A549 (cell line): ENCODE data around the gene EPB41L1.

Source experiments
- CHD2 ChIP-seq: fragments of 150-350 bp; IDR thresholded peaks from 2 replicates; pipeline ENCODE4 v1.6.1; 2014; ENCODE audit warnings: low read length; ENCODE audit not compliant: partially characterized antibody
- CTCF ChIP-seq: fragments of >200 bp; sonication (Bioruptor Twin); formaldehyde crosslinking; IDR thresholded peaks from 3 replicates; pipeline ENCODE4 v1.5.1; 2016
- HOXA7 ChIP-seq: fragments of 250-450 bp; sonication (Bioruptor Pico); IDR thresholded peaks from 2 replicates; pipeline ENCODE4 v1.5.0; 2020; ENCODE audit warnings: mild to moderate bottlenecking, moderate library complexity
- POLR2A ChIP-seq: IDR thresholded peaks from 2 replicates; pipeline ENCODE4 v1.6.1; 2012; ENCODE audit warnings: mild to moderate bottlenecking, low read length
- RCOR1 ChIP-seq: fragments of 150-350 bp; IDR thresholded peaks from 2 replicates; pipeline ENCODE4 v1.6.1; 2014; ENCODE audit warnings: antibody characterized with exemption, low read length, low read depth
- RFX5 ChIP-seq: fragments of 450-650 bp; IDR thresholded peaks from 2 replicates; pipeline ENCODE4 v1.7.1; 2014; ENCODE audit warnings: antibody characterized with exemption, mild to moderate bottlenecking, moderate library complexity

- no peak for TF ChIP-seq RCOR1
- TF ChIP-seq CTCF = no peak
- no peak for TF ChIP-seq RFX5
- TF ChIP-seq POLR2A = no peak
- TF ChIP-seq CHD2 = no peak
- no peak for TF ChIP-seq HOXA7 (CRISPR knock-in tag)
Observed at GRCh38 chr20:36208257-36208656, 53.7 kb downstream of the EPB41L1 start.
